NCI-H2227 (cell line): ENCODE measurements around the gene C16orf74.

Source experiments
- DNase-seq: peaks from one replicate; lab custom pipeline; 2025; ENCODE audit not compliant: unreplicated experiment; lab: John Stamatoyannopoulos, UW

The C16orf74 gene

GRCh38 chr16:85698459-85698891 lies 52.4 kb downstream of the C16orf74 start:
- DNase-seq: no peak

GRCh38 chr16:85697431-85697830 lies 53.5 kb downstream of the C16orf74 start:
- no peak for DNase-seq

GRCh38 chr16:85696781-85697180 lies 54.1 kb downstream of the C16orf74 start:
- DNase-seq: no peak

- DNase-seq: no peak
Measured at GRCh38 chr16:85695196-85696128, 55.4 kb downstream of the C16orf74 start.

GRCh38 chr16:85690469-85691064 lies 60.3 kb downstream of the C16orf74 start:
- DNase-seq: no peak

- DNase-seq: no peak
Measured at GRCh38 chr16:85689950-85690320, 61.0 kb downstream of the C16orf74 start.

- no peak for DNase-seq
Measured at GRCh38 chr16:85689285-85689949, 61.5 kb downstream of the C16orf74 start.

GRCh38 chr16:85688586-85689284 lies 62.2 kb downstream of the C16orf74 start, which contains the start of gene GINS2:
Gene GINS2, minus strand, starts transcription at chr16:85688954. Its CDS starts 56 bp downstream, at chr16:85688898.
- peak; percentile 91 for DNase-seq

- DNase-seq: no peak
Measured at GRCh38 chr16:85687651-85688471, 63.0 kb downstream of the C16orf74 start.

- no peak for DNase-seq
Measured at GRCh38 chr16:85686912-85687591, 63.8 kb downstream of the C16orf74 start.

GRCh38 chr16:85685251-85685650 lies 65.6 kb downstream of the C16orf74 start:
- DNase-seq: no peak

- no peak for DNase-seq
Measured at GRCh38 chr16:85683363-85683762, 67.5 kb downstream of the C16orf74 start.

- DNase-seq: no peak
Measured at GRCh38 chr16:85682516-85682915, 68.4 kb downstream of the C16orf74 start.

GRCh38 chr16:85681255-85681654 lies 69.6 kb downstream of the C16orf74 start:
- DNase-seq: no peak

GRCh38 chr16:85680352-85680944 lies 70.4 kb downstream of the C16orf74 start:
- no peak for DNase-seq

- DNase-seq: no peak
Measured at GRCh38 chr16:85679870-85680269, 71.0 kb downstream of the C16orf74 start.

- no peak for DNase-seq
Measured at GRCh38 chr16:85678821-85679220, 72.1 kb downstream of the C16orf74 start.

- DNase-seq: no peak
Measured at GRCh38 chr16:85678016-85678415, 72.9 kb downstream of the C16orf74 start.

- DNase-seq: no peak
Measured at GRCh38 chr16:85677383-85677967, 73.4 kb downstream of the C16orf74 start.
